Thyroid gland (tissue), 4 donors: ENCODE results near the gene PCCA. TPM values are rescaled to one million over a fixed set of nuclear protein-coding genes. Genes with fewer than 3 reads are reported as not detected.

ENCODE experiments used
- DNase-seq, 2 donors: peaks; one replicate each; pipeline ENCODE4 v3.0.0-alpha.2; 2019
- H3K27ac ChIP-seq, 3 donors: fragments of 200-600 bp; sonication (generic); 1 replicate in 2 of 3; 2 replicates in 1 of 3; pipeline ENCODE4 v1.5.1; 2016 to 2019; ENCODE audit warnings: mild to moderate bottlenecking in 1 of 3, moderate library complexity in 1 of 3
- H3K27me3 ChIP-seq: fragments of 200-600 bp; sonication (generic); one replicate; pipeline ENCODE4 v1.5.1; 2019
- H3K36me3 ChIP-seq, 2 donors: fragments of 200-600 bp; sonication (generic); one replicate each; pipeline ENCODE4 v1.5.1; 2016 to 2019
- H3K4me1 ChIP-seq, 2 donors: fragments of 200-600 bp; sonication (generic); one replicate each; pipeline ENCODE4 v1.5.1; 2017 to 2019
- H3K4me3 ChIP-seq, 3 donors: fragments of 200-600 bp; sonication (generic); replicated peaks in 1 of 3; 1 replicate in 2 of 3; 2 replicates in 1 of 3; pipeline ENCODE4 v1.5.1; 2016; ENCODE audit warnings: mild to moderate bottlenecking in 1 of 3
- H3K9me3 ChIP-seq: fragments of 200-600 bp; sonication (generic); one replicate; pipeline ENCODE4 v1.5.1; 2017
- CTCF ChIP-seq, 6 experiments: fragments of 200-600 bp in 3 of 6; fragments of 450-650 bp in 3 of 6; sonication (generic) in 3 of 6; IDR thresholded peaks; one replicate each; pipeline ENCODE4 v1.5.1; 2016 to 2019; ENCODE audit warnings: antibody characterized with exemption in 6 of 6, mild to moderate bottlenecking in 2 of 6, inconsistent platforms in 1 of 6, moderate library complexity in 1 of 6
- POLR2A ChIP-seq, 2 donors: fragments of 450-650 bp; IDR thresholded peaks; one replicate each; pipeline ENCODE4 v1.6.1; 2017; ENCODE audit warnings: antibody characterized with exemption in 2 of 2, mild to moderate bottlenecking in 2 of 2, moderate library complexity in 1 of 2
- WGBS, 2 donors: methylation state at CpG; one replicate each; pipeline ENCODE4 v1.1.5; 2017; 5-methylcytosine and 5-hydroxymethylcytosine counted together
- intact Hi-C: fragments of 100-400 bp; cut with DNase I; formaldehyde crosslinking; loops from one replicate; pipeline ENCODE4 v1.15.1; 2023
- total RNA-seq, 4 donors: library from RNA; depleted of rRNA; stranded (reverse); fragments of >200 nt; gene quantifications; one replicate each; pipeline ENCODE4 v1.2.3, GENCODE V29; 2016

PCCA gene
- total RNA-seq, 4 donors from 2014 or later, result 54.3 to 95.2 (median 67.7) TPM

DNA sequence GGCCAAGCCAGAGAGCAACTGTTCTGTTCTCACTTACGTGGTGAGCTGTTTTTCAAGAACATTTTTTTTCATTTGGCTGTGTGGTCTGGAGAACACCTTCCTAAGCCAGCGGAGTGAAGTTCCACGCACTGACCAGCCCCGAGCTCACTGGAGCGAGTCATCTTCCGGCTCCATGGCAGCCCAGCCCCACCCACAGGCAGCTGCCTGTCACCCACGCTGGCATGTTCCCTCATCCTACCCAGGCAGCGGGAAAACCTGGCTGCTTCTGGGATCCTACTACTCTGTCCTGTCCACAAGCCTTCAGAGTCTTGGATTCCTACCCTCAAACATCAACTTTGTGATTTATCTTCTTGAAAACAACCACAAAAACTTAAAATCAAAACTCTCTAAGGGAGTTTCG lies 423.5 kb downstream of the PCCA start:
- Histone ChIP-seq H3K27ac (no peak overlapping the region), H3K4me3 (no peak overlapping the region), H3K36me3 (peaks cover 0 to 6% of the 10 kb centered on the region in 2 donors), H3K4me1 (no peaks in the 10 kb centered on the region), H3K27me3 (no peaks in the 10 kb centered on the region), H3K9me3 (no peaks in the 10 kb centered on the region)
- DNase-seq, result peak in 1 of 2 donors; percentile 19
- TF ChIP-seq CTCF (IDR thresholded peaks at IDR 0.05) (no peak), POLR2A (IDR thresholded peaks at IDR 0.05) (no peak)
- intact Hi-C loops, result no loop called here
- WGBS, 2 donors, result 83 to 86% methylated on average over 9 of the region's 9 CpGs

DNA sequence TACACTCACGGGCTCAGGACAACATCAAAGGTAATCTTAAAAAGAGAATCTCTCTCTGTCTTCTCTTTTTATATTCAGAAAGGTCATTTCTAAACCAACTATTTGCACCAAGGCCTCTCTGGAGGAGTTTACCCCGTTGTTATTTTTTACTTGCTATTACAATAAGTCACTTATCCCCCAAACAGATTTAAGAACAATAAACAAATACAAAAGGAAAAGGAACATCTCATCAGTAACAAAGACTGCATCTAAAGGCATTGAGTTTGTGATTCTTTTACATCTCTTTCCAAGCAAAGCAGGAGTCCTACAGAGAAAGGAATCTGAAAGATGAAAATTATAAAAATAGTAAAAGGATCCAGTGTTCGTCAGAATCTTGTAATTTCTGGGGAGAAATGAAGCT lies 424.3 kb downstream of the PCCA start:
- Histone ChIP-seq H3K27ac (no peak overlapping the region), H3K9me3 (no peaks in the 10 kb centered on the region), H3K4me3 (no peak overlapping the region), H3K27me3 (no peaks in the 10 kb centered on the region), H3K36me3 (peaks cover 0 to 6% of the 10 kb centered on the region in 2 donors), H3K4me1 (no peaks in the 10 kb centered on the region)
- 75 to 79% methylated on average over 3 of the region's 3 CpGs for WGBS, 2 donors
- no peak for DNase-seq
- TF ChIP-seq POLR2A (IDR thresholded peaks at IDR 0.05), result no peak
- TF ChIP-seq CTCF (IDR thresholded peaks at IDR 0.05), result no peak
- intact Hi-C loops, result no loop called here

DNA sequence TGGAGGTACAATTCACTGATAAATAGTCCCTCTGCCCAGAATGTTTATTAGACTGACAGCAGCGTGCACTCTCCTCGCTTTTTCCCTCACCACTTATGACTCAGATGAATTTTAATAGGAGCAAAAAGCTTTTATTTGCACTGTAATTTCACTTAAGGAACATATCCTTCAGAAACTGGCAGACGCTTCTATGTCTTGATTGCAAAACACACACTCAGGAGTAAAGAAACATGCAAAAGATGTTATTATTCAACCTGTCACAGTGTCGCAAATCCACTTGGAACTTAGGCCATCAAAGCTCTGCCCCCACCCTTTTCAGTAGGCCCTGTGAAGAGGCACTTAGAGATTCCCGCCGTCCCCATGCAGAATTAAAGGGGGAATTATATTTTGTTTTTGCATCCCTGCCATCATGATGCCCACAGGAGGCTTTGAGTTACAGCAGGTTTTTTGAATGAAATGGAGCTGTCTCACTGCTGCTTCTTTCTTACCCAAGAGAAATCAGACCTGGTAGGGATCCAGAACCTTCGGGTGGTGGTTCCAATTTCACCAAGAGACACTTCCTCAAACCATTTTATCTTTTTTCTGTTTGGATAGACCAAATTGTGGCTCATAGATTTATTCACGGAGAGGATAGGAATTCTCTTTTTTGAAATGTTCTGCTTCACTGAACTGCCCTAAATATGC lies 425.2 kb downstream of the PCCA start:
- WGBS, 2 donors, result 66 to 71% methylated on average over 8 of the region's 8 CpGs
- Histone ChIP-seq H3K27me3 (no peaks in the 10 kb centered on the region), H3K36me3 (peaks cover 0 to 6% of the 10 kb centered on the region in 2 donors), H3K27ac (no peak overlapping the region), H3K4me1 (no peaks in the 10 kb centered on the region), H3K4me3 (no peak overlapping the region), H3K9me3 (no peaks in the 10 kb centered on the region)
- TF ChIP-seq CTCF (IDR thresholded peaks at IDR 0.05), result no peak
- TF ChIP-seq POLR2A (IDR thresholded peaks at IDR 0.05), result no peak
- DNase-seq, result no peak
- intact Hi-C loops, result loop anchor here (2.0 kb wide), 1 partner anchor 597 kb away; no protein-coding TSS in a partner anchor

DNA sequence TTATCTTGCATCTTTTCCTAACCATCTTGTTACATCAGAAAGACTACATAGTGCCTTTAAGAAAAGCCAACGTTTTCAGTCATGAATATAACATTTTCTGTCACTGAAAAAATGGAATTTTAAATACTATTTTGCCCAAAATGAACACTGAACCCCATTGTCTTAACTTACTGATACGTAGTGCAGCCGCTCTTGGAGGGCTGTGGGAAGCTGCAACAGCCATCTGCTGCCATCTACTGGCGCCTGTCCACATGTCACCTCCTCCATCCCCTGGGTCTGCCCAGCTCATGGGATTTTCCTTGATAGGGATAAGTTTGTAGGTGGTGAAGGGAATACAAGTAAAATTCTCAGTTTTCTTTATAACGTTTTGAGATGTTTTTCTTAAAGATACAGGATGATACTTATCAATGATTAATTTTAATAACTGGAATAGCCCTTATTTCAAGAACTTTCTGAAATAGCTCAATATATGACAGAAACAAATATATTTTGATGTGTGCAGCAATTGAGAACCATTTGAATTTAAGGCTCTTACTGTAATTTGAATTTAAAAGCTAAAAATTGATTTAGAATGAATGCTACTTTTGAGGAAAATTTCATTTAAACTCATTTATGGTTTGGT lies 426.0 kb downstream of the PCCA start:
- intact Hi-C loops, result loop anchor here (2.0 to 5.0 kb wide), 2 partner anchors 598 to 858 kb away; no protein-coding TSS in a partner anchor
- no peak overlapping the region for H3K4me3 ChIP-seq
- H3K36me3 ChIP-seq, result peaks cover 0 to 6% of the 10 kb centered on the region in 2 donors
- TF ChIP-seq POLR2A (IDR thresholded peaks at IDR 0.05), result no peak
- peak; percentile 56 to 92 (median 84) for TF ChIP-seq CTCF (IDR thresholded peaks at IDR 0.05)
- no peaks in the 10 kb centered on the region for H3K4me1 ChIP-seq
- H3K27me3 ChIP-seq, result no peaks in the 10 kb centered on the region
- no peaks in the 10 kb centered on the region for H3K9me3 ChIP-seq
- no peak overlapping the region for H3K27ac ChIP-seq
- DNase-seq, result peak; percentile 77 to 84
- 0 to 5% methylated on average over 5 of the region's 5 CpGs for WGBS, 2 donors

GRCh38 chr13:100515410-100515800 lies 426.5 kb downstream of the PCCA start:
- H3K4me3 ChIP-seq, result no peak overlapping the region
- no peak for TF ChIP-seq CTCF (IDR thresholded peaks at IDR 0.05)
- no peak for TF ChIP-seq POLR2A (IDR thresholded peaks at IDR 0.05)
- H3K4me1 ChIP-seq, result no peaks in the 10 kb centered on the region
- H3K9me3 ChIP-seq, result no peaks in the 10 kb centered on the region
- no peak overlapping the region for H3K27ac ChIP-seq
- H3K27me3 ChIP-seq, result no peaks in the 10 kb centered on the region
- DNase-seq, result no peak
- peaks cover 0 to 6% of the 10 kb centered on the region in 2 donors for H3K36me3 ChIP-seq
- intact Hi-C loops, result loop anchor here (2.0 to 5.0 kb wide), 2 partner anchors 599 to 858 kb away; no protein-coding TSS in a partner anchor
- 81 to 87% methylated on average over 19 to 20 of the region's 20 CpGs for WGBS, 2 donors
